Heart left ventricle (tissue), 16 donors: ENCODE data around the gene OGT. TPM values are rescaled to one million over a fixed set of nuclear protein-coding genes. Genes with fewer than 3 reads are reported as not detected.
"Not testable (repeated sequence)": the region's sequence is repeated elsewhere in the genome, so short reads cannot be mapped to it uniquely, and the experiment has no call there.

ENCODE experiments used
- ATAC-seq, 4 donors: fragments of 200-7000 bp; cut with Tn5 transposase; one replicate each; pipeline ENCODE4 v1.9.1; 2020 to 2022; ENCODE audit warnings: moderate library complexity in 4 of 4, mild to moderate bottlenecking in 3 of 4, moderate number of reproducible peaks in 1 of 4
- DNase-seq, 5 donors: peaks; one replicate each; pipeline ENCODE4 v3.0.0-alpha.2; 2020
- H3K27ac ChIP-seq, 12 donors: fragments of 200-600 bp; sonication (generic) in 4 of 12; one replicate each; pipeline versions ENCODE4 v1.5.0 to v1.8.0; 2016 to 2022; ENCODE audit warnings: mild to moderate bottlenecking in 2 of 12
- H3K27me3 ChIP-seq, 9 donors: fragments of 200-600 bp; sonication (generic) in 2 of 9; one replicate each; pipeline versions ENCODE4 v1.5.1 to v1.8.0; 2016 to 2022; ENCODE audit warnings: mild to moderate bottlenecking in 3 of 9
- H3K36me3 ChIP-seq, 9 donors: fragments of 200-600 bp; sonication (generic) in 2 of 9; one replicate each; pipeline versions ENCODE4 v1.5.0 to v1.8.0; 2018 to 2022; ENCODE audit warnings: mild to moderate bottlenecking in 2 of 9
- H3K4me1 ChIP-seq, 12 donors: fragments of 200-600 bp; sonication (generic) in 4 of 12; one replicate each; pipeline versions ENCODE4 v1.5.0 to v1.8.0; 2016 to 2022; ENCODE audit warnings: mild to moderate bottlenecking in 3 of 12
- H3K4me3 ChIP-seq, 12 donors: fragments of 200-600 bp; sonication (generic) in 4 of 12; one replicate each; pipeline versions ENCODE4 v1.5.0 to v1.8.0; 2017 to 2022; ENCODE audit warnings: mild to moderate bottlenecking in 9 of 12, moderate library complexity in 4 of 12
- H3K9me3 ChIP-seq, 12 donors: fragments of 200-600 bp; sonication (generic) in 4 of 12; one replicate each; pipeline versions ENCODE4 v1.5.0 to v1.8.0; 2016 to 2022; ENCODE audit warnings: mild to moderate bottlenecking in 1 of 12
- POLR2A ChIP-seq, 2 donors: fragments of 450-650 bp; IDR thresholded peaks; one replicate each; pipeline ENCODE4 v1.6.1; 2017; ENCODE audit warnings: antibody characterized with exemption in 2 of 2, mild to moderate bottlenecking in 2 of 2, moderate library complexity in 2 of 2
- WGBS, 4 donors: extraction: QIAGEN DNeasy Blood & Tissue Kit in 2 of 4; methylation state at CpG; one replicate each; pipeline versions ENCODE4 v1.1.5 to v1.1.7; 2013 to 2018; 5-methylcytosine and 5-hydroxymethylcytosine counted together
- intact Hi-C, 10 donors: fragments of 100-400 bp; cut with DNase I; formaldehyde crosslinking; loops; one replicate each; pipeline versions ENCODE4 v1.11.1 to v1.14.2; 2022
- polyA plus RNA-seq, 2 donors: library from polyadenylated mRNA; stranded (reverse); fragments of 200-250 nt; gene quantifications; one replicate each; pipeline ENCODE4 v1.2.3, GENCODE V29; 2013
- total RNA-seq, 9 donors: library from RNA; depleted of rRNA in 2 of 9; stranded (reverse); fragments of >200 nt in 2 of 9; fragmentation: NEBNext Ultra II Directional in 3 of 9; extraction: Animal tissue kit (Norgen Biotek cat#: 25700) in 3 of 9; gene quantifications; one replicate each; pipeline versions ENCODE4 v1.1.0 to v1.2.4, GENCODE V29; 2016 to 2023
- TF ChIP-seq, protein P1 (sequence below), 12 donors: fragments of 200-600 bp; sonication (generic) in 4 of 12; IDR thresholded peaks; one replicate each; pipeline versions ENCODE4 v1.5.0 to v1.8.0; 2018 to 2022; ENCODE audit warnings: antibody characterized with exemption in 12 of 12, mild to moderate bottlenecking in 5 of 12
- donor health status: ischemic (EF 13 %, LVEDD 7.1; RV severe dilation, severe dysfunction).
- donor health status: healthy with polysubstance abuse.
- donor health status: DM: no; HTN: yes; CAD: no.
- donor health status: DM: no; HTN: no; CAD: no.
- donor health status: ischemic (EF 25% LVEDD 6.9; RV normal size, moderate dysfunction).
- donor health status: ischemic (EF 25% LVEDD 5.7; RV mildly dilated, moderate dysfunction).
- donor health status: healthy.
- donor health status: DM: yes; HTN: yes; CAD: no.
- donor health status: ischemic (EF 35%, LVEDD 5.7; RV mildly dilated, moderate dysfunction).
- donor health status: nonischemic (EF 11% LVEDD 7.7; RV severe dilation, severe dysfunction).
- donor health status: DM: yes; HTN: yes; CAD: no.
- donor health status: PGD.
- donor health status: ischemic (EF 29% LVEDD 5.4; RV normal size, mild dysfunction).
- donor health status: nonischemic (EF 23%, LVEDD 6.1; RV moderate dilation, normal function).

OGT gene
- total and polyA plus RNA-seq, 11 donors, result 20.0 to 84.1 (median 71.2) TPM

DNA sequence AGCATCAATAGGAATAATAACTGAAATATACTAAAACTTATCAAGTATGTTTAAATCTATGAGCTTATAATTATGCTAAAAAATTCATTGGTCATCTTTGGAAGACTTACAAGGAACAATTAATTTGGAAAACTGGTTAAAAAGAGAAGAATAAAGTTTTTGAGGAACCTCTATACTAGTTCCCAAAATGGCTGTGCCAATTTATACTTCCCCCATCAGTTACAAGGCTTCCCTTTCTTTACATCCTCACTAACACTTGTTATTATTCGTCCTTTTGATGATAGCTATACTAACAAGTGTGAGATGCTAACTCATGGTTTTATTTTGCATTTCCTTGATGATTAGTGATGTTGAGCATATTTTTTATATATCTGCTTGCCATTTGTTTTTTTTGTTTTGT lies 17.1 kb downstream of the OGT start:
- TF ChIP-seq, protein P1, sequence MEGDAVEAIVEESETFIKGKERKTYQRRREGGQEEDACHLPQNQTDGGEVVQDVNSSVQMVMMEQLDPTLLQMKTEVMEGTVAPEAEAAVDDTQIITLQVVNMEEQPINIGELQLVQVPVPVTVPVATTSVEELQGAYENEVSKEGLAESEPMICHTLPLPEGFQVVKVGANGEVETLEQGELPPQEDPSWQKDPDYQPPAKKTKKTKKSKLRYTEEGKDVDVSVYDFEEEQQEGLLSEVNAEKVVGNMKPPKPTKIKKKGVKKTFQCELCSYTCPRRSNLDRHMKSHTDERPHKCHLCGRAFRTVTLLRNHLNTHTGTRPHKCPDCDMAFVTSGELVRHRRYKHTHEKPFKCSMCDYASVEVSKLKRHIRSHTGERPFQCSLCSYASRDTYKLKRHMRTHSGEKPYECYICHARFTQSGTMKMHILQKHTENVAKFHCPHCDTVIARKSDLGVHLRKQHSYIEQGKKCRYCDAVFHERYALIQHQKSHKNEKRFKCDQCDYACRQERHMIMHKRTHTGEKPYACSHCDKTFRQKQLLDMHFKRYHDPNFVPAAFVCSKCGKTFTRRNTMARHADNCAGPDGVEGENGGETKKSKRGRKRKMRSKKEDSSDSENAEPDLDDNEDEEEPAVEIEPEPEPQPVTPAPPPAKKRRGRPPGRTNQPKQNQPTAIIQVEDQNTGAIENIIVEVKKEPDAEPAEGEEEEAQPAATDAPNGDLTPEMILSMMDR (IDR thresholded peaks at IDR 0.05), result no peak
- TF ChIP-seq POLR2A (IDR thresholded peaks at IDR 0.05), result no peak
- 61 to 66% (median 63%) methylated on average over 1 of the region's 1 CpG for WGBS, 4 donors
- intact Hi-C loops, result loop anchor here in 1 of 10 donors (10.0 kb wide), 1 partner anchor 85 kb away; no protein-coding TSS in a partner anchor
- H3K4me3 ChIP-seq, result no peak overlapping the region
- peaks cover 0 to 23% (median 0%) of the 10 kb centered on the region in 12 donors for H3K4me1 ChIP-seq
- no peak for ATAC-seq
- DNase-seq, result no peak
- peaks cover 0 to 97% (median 75%) of the 10 kb centered on the region in 9 donors for H3K36me3 ChIP-seq
- peaks cover 0 to 5% (median 0%) of the 10 kb centered on the region in 9 donors for H3K27me3 ChIP-seq
- H3K9me3 ChIP-seq, result no peaks in the 10 kb centered on the region
- H3K27ac ChIP-seq, result no peak overlapping the region

DNA sequence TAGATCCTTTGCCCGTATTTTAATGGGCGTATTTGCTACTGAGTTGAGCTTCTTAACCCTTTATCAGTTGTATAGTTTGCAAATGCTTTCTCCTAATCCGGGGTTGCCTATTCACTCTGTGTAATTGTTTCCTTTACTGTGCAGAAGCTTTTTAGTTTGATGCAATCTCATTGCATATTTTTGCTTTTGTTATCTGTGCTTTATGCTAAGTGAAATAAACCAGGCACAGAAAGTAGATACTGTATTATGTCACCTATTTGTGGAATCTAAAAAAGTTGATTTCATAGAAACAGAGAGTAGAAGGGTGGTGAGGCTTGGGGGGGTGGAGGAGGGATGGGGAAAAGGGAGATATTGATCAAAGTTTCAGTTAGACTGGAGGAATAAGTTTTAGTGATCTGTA lies 17.7 kb downstream of the OGT start:
- ATAC-seq (no peak), DNase-seq (no peak)
- Histone ChIP-seq H3K27ac (no peak overlapping the region), H3K36me3 (peaks cover 0 to 97% (median 73%) of the 10 kb centered on the region in 9 donors), H3K9me3 (no peaks in the 10 kb centered on the region), H3K4me1 (peaks cover 0 to 17% (median 0%) of the 10 kb centered on the region in 12 donors), H3K4me3 (no peak overlapping the region), H3K27me3 (peaks cover 0 to 5% (median 0%) of the 10 kb centered on the region in 9 donors)
- TF ChIP-seq, protein P1 (IDR thresholded peaks at IDR 0.05), result no peak
- no peak for TF ChIP-seq POLR2A (IDR thresholded peaks at IDR 0.05)
- 49 to 64% (median 54%) methylated on average over 3 of the region's 3 CpGs for WGBS, 4 donors
- intact Hi-C loops, result loop anchor here in 1 of 10 donors (10.0 kb wide), 1 partner anchor 86 kb away; no protein-coding TSS in a partner anchor

DNA sequence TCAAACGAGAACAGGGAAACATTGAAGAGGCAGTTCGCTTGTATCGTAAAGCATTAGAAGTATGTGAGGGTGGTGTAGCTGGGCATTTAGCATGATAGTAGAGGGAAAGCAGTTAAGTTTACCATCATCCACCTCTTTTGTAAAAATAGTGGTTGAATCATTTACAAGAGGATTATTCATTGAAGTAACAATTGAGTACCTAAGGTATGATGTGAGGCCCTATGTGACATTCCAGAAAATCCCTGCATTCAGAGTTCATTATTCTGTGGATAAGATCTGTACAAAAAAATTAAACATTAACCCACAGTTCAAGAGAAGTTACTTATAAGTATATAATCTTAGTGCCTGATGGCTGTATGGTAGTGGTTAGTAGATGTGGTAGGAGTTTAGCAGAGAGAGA lies 23.1 kb downstream of the OGT start:
- TF ChIP-seq, protein P1 (IDR thresholded peaks at IDR 0.05), result no peak
- no peak for TF ChIP-seq POLR2A (IDR thresholded peaks at IDR 0.05)
- no peaks in the 10 kb centered on the region for H3K27me3 ChIP-seq
- H3K9me3 ChIP-seq, result no peaks in the 10 kb centered on the region
- no peak for DNase-seq
- no peak overlapping the region for H3K27ac ChIP-seq
- H3K4me3 ChIP-seq, result no peak overlapping the region
- no peaks in the 10 kb centered on the region for H3K4me1 ChIP-seq
- no peak for ATAC-seq
- intact Hi-C loops, result loop anchor here in 1 of 10 donors (10.0 kb wide), 1 partner anchor 91 kb away; no protein-coding TSS in a partner anchor
- 74 to 82% (median 81%) methylated on average over 3 of the region's 3 CpGs for WGBS, 4 donors
- H3K36me3 ChIP-seq, result peaks cover 0 to 97% (median 89%) of the 10 kb centered on the region in 9 donors

DNA sequence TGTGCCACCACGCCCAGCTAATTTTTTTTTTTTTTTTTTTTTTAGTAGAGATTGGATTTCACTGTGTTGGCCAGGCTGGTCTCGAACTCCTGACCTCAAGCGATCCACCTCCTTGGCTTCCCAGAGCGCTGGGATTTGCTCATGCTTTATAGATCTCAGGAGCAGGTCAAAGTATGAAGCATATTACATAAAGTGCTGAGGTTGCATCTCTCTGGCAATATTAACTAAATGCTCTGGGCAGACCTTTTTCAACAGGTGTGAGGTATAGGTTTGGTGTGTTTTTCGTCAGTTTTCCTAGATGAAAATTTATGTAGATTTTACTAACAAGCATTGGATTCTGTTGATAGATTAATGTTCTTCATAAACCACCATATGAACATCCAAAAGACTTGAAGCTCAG lies 26.0 kb downstream of the OGT start:
- WGBS, 4 donors, result 79 to 98% (median 88%) methylated on average over 5 of the region's 5 CpGs
- no peak for ATAC-seq
- intact Hi-C loops, result loop anchor here in 1 of 10 donors (10.0 kb wide), 1 partner anchor 94 kb away; no protein-coding TSS in a partner anchor

DNA sequence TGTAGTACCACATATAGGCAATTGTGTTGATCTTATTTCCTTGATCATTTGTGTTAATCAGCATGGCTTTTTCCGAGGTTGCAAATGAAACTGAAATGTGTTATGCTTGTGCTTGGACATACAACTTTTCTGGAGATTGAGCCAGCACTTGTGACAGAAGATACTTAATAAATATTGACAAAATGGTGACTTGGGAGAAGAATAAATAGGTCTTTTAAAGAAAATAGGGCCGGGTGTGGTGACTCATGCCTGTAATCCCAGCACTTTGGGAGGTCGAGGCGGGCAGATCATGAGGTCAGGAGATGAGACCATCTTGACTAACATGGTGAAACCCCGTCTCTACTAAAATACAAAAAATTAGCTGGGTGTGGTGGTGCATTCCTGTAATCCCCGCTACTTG lies 26.9 kb downstream of the OGT start:
- ATAC-seq, H3K27ac ChIP-seq, H3K4me1 ChIP-seq, H3K4me3 ChIP-seq, H3K9me3 ChIP-seq, DNase-seq, H3K27me3 ChIP-seq: not testable (repeated sequence)
- peaks cover 0 to 98% (median 97%) of the 10 kb centered on the region in 9 donors for H3K36me3 ChIP-seq
- intact Hi-C loops, result loop anchor here in 4 of 10 donors (10.0 kb wide), 5 partner anchors 95 to 175 kb away; no protein-coding TSS in a partner anchor
- WGBS, 4 donors, result 80 to 99% (median 89%) methylated on average over 6 of the region's 6 CpGs

More for the DNA sequence above, 26.0 kb downstream of the OGT start:
- no peaks in the 10 kb centered on the region for H3K4me1 ChIP-seq
- no peaks in the 10 kb centered on the region for H3K27me3 ChIP-seq
- H3K36me3 ChIP-seq, result peaks cover 0 to 98% (median 96%) of the 10 kb centered on the region in 9 donors
- no peak overlapping the region for H3K4me3 ChIP-seq
- no peak for DNase-seq
- no peak for TF ChIP-seq POLR2A (IDR thresholded peaks at IDR 0.05)
- TF ChIP-seq, protein P1 (IDR thresholded peaks at IDR 0.05), result no peak
- H3K9me3 ChIP-seq, result no peaks in the 10 kb centered on the region
- H3K27ac ChIP-seq, result no peak overlapping the region
